Ectodermal cell (in vitro differentiated cells): Measurements from ENCODE around the gene APPL1.

ENCODE experiments used
- H3K27ac ChIP-seq: 2 replicates; pipeline ENCODE4 v1.7.0; 2013; ENCODE audit warnings: mild to moderate bottlenecking, low read depth, low read length; ENCODE audit not compliant: insufficient read depth, poor library complexity, severe bottlenecking
- H3K27me3 ChIP-seq: 2 replicates; pipeline ENCODE4 v1.7.0; 2013; ENCODE audit warnings: mild to moderate bottlenecking, low read length; ENCODE audit not compliant: insufficient read depth, control insufficient read depth, poor library complexity, severe bottlenecking
- H3K36me3 ChIP-seq: one replicate; pipeline ENCODE4 v1.7.0; 2013; ENCODE audit warnings: low read length; ENCODE audit not compliant: control insufficient read depth, insufficient read depth
- H3K4me1 ChIP-seq: one replicate; pipeline ENCODE4 v1.7.0; 2013; ENCODE audit warnings: low read length; ENCODE audit not compliant: control insufficient read depth, insufficient read depth
- H3K4me3 ChIP-seq: 2 replicates; pipeline ENCODE4 v1.7.0; 2013; ENCODE audit warnings: low read depth, low read length, control low read depth; ENCODE audit not compliant: insufficient read depth
- H3K9me3 ChIP-seq: 2 replicates; pipeline ENCODE4 v1.7.0; 2013; ENCODE audit warnings: mild to moderate bottlenecking, low read length, moderate library complexity; ENCODE audit not compliant: control insufficient read depth
- WGBS, 2 experiments: methylation state at CpG; one replicate each; pipeline ENCODE4 v1.1.7; 2013; ENCODE audit warnings: missing lambda C conversion rate in 2 of 2; 5-methylcytosine and 5-hydroxymethylcytosine counted together

The APPL1 gene

DNA sequence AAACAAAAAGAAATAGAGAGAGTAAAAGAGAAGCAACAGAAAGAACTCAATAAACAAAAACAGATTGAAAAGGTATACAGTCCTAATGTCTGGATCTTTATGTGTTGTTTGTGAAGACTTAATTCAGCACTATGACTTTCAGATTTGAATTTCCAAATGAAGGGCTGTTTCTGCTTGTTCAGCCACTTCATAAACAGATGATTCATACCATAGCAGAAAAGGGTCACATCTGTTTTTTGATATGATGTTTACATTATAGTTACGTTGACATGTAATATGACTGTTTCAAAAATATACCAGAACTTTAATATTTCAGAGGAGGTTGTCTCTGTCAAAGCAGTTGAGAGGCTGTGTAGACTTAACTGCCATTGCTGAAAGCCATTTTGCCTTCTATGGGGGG is 40.9 kb downstream of the APPL1 start:
- Histone ChIP-seq H3K4me3 (no peak overlapping the region), H3K9me3 (no peaks in the 10 kb centered on the region), H3K27ac (no peak overlapping the region), H3K4me1 (no peaks in the 10 kb centered on the region), H3K27me3 (no peaks in the 10 kb centered on the region), H3K36me3 (peaks cover 6% of the 10 kb centered on the region)
- WGBS, 2 experiments, result 100% methylated on average over 1 of the region's 1 CpG; no CpG with 5 or more reads in 1 of the 2 experiments

- no peaks in the 10 kb centered on the region for H3K27me3 ChIP-seq
- no peaks in the 10 kb centered on the region for H3K36me3 ChIP-seq
- no peak overlapping the region for H3K27ac ChIP-seq
- H3K4me3 ChIP-seq, result no peak overlapping the region
- WGBS, 2 experiments, result 90 to 94% methylated on average over 6 of the region's 6 CpGs
- no peaks in the 10 kb centered on the region for H3K9me3 ChIP-seq
- no peaks in the 10 kb centered on the region for H3K4me1 ChIP-seq
Observed at GRCh38 chr3:57274845-57275244, 47.3 kb downstream of the APPL1 start.

DNA sequence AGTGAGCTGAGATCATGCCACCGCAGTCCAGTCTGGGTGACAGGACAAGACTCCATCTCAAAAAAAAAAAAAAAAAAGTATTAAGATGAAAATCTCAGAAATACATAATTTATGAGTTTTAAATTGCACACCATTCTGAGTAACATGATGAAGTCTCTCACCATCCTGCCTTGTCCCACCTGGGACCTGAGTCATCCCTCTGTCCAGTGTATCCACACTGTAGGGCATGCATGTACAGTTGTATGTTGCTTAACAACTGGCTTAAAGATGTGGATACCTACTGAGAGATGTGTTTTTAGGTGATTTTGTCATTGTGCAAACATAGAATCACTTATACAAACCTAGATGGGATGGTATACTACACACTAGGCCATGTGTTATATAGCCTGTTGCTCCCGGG is 47.9 kb downstream of the APPL1 start:
- Histone ChIP-seq H3K9me3 (no peaks in the 10 kb centered on the region), H3K4me1 (no peaks in the 10 kb centered on the region), H3K27ac (no peak overlapping the region), H3K4me3 (no peak overlapping the region), H3K36me3 (no peaks in the 10 kb centered on the region), H3K27me3 (no peaks in the 10 kb centered on the region)
- no CpG with 5 or more reads among the region's 2 CpGs for WGBS, 2 experiments

GRCh38 chr3:57278237-57278636 is 50.7 kb downstream of the APPL1 start:
- Histone ChIP-seq H3K27me3 (no peaks in the 10 kb centered on the region), H3K4me1 (no peaks in the 10 kb centered on the region), H3K4me3 (no peak overlapping the region), H3K9me3 (no peaks in the 10 kb centered on the region), H3K36me3 (no peaks in the 10 kb centered on the region), H3K27ac (no peak overlapping the region)
- WGBS, 2 experiments, result 85 to 97% methylated on average over 1 of the region's 1 CpG

- WGBS, 2 experiments, result 91 to 96% methylated on average over 5 of the region's 5 CpGs
- Histone ChIP-seq H3K4me1 (no peaks in the 10 kb centered on the region), H3K27me3 (no peaks in the 10 kb centered on the region), H3K9me3 (no peaks in the 10 kb centered on the region), H3K4me3 (no peak overlapping the region), H3K36me3 (no peaks in the 10 kb centered on the region), H3K27ac (no peak overlapping the region)
Observed at GRCh38 chr3:57279685-57280084, 52.2 kb downstream of the APPL1 start.

GRCh38 chr3:57281715-57282114 is 54.2 kb downstream of the APPL1 start:
- Histone ChIP-seq H3K36me3 (no peaks in the 10 kb centered on the region), H3K27me3 (no peaks in the 10 kb centered on the region), H3K4me1 (no peaks in the 10 kb centered on the region), H3K9me3 (no peaks in the 10 kb centered on the region), H3K4me3 (no peak overlapping the region), H3K27ac (no peak overlapping the region)
- WGBS, 2 experiments, result no CpG with 5 or more reads among the region's 1 CpG

DNA sequence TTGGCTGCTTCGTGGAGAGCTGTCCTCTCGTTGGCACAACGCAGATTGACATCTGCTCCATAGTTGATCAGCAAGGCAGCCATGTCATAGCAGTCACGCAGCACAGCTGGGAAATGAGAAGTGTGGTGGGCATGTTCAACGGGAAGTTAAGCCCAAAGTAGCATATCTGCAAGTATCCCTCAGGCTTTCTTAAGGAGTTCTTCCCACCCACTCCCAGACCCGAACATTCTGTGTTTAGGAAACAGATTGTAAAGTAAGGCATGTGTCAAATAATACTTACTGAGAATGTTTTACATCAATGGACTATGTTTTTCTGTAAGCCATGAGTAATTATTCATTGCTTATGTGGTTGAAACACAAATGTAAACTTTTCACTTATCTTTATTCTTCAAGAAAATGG is 55.8 kb downstream of the APPL1 start:
- 89 to 96% methylated on average over 5 to 6 of the region's 6 CpGs for WGBS, 2 experiments
- H3K27ac ChIP-seq, result no peak overlapping the region

DNA sequence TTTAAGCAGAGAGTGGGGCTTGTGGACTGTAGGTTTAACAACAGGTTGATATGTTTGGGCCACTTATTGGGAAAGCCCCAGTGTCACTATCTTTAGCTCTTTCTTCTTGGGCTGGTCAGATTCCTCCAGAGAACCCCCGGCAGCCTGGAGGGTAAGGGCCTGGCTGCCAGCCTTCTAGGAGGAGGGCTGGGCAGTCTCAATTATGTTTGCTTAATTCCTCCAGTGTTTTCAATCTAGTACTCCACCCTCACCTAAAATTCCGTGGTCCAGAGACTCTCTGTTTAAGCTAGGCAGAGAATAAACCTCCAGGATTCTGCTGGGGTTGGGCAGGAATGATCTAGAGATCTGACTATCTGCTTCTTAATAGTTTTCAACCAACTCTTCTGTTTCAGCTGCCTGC is 59.7 kb downstream of the APPL1 start:
- no peaks in the 10 kb centered on the region for H3K27me3 ChIP-seq
- no peak overlapping the region for H3K4me3 ChIP-seq
- H3K4me1 ChIP-seq, result no peaks in the 10 kb centered on the region
- H3K27ac ChIP-seq, result no peak overlapping the region
- WGBS, 2 experiments, result 92 to 95% methylated on average over 2 of the region's 2 CpGs
- no peaks in the 10 kb centered on the region for H3K36me3 ChIP-seq
- no peaks in the 10 kb centered on the region for H3K9me3 ChIP-seq

More for the DNA sequence above, 55.8 kb downstream of the APPL1 start:
- H3K9me3 ChIP-seq, result no peaks in the 10 kb centered on the region
- no peaks in the 10 kb centered on the region for H3K27me3 ChIP-seq
- H3K4me3 ChIP-seq, result no peak overlapping the region
- no peaks in the 10 kb centered on the region for H3K4me1 ChIP-seq
- no peaks in the 10 kb centered on the region for H3K36me3 ChIP-seq

DNA sequence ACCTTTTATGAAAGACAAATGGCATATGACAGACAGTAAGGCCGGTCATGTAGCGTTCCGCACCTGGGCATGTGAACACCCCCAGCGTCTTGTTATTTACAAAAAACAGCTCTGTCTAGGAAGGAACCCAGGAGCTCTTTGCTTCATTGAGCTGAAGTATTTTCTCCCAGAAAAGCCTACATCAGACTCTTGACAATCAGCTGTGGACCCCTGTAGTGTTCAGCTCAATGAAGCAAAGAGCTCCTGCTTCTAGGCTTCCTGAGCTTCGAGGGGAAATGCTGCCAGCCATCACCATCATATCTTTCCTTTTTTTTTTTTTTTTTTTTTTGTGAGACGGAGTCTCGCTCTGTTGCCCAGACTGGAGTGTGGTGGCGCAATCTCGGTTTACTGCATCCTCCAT is 60.9 kb downstream of the APPL1 start:
- 81 to 87% methylated on average over 8 to 9 of the region's 9 CpGs for WGBS, 2 experiments
- no peak overlapping the region for H3K4me3 ChIP-seq

GRCh38 chr3:57292159-57292896 is 64.8 kb downstream of the APPL1 start, which contains the start of gene ASB14:
TSS of gene ASB14 (minus strand) at chr3:57292685. CDS start at chr3:57292033, 652 bp downstream.
- Histone ChIP-seq H3K9me3 (no peaks in the 10 kb centered on the region), H3K27ac (no peak within 1 kb of the TSS), H3K4me3 (no peak within 1 kb of the TSS), H3K4me1 (no peaks in the 10 kb centered on the region), H3K36me3 (no peaks in the 10 kb centered on the region), H3K27me3 (no peaks in the 10 kb centered on the region)
- 94 to 97% methylated on average over 1 of the region's 1 CpG for WGBS, 2 experiments

More for the DNA sequence above, 60.9 kb downstream of the APPL1 start:
- H3K36me3 ChIP-seq, result no peaks in the 10 kb centered on the region
- H3K9me3 ChIP-seq, result no peaks in the 10 kb centered on the region
- no peaks in the 10 kb centered on the region for H3K4me1 ChIP-seq
- no peak overlapping the region for H3K27ac ChIP-seq
- H3K27me3 ChIP-seq, result no peaks in the 10 kb centered on the region
